ENCODE results near the gene CALD1.

GRCh38 chr7:134925766-134926165, 146.3 kb downstream of the CALD1 start:
- TF ChIP-seq CTCF (IDR thresholded peaks at IDR 0.05) (no peak), POLR2A (IDR thresholded peaks at IDR 0.05) (no peak), POLR2AphosphoS5 (IDR thresholded peaks at IDR 0.05) (no peak)

All from prostate gland (tissue), 2 donors.